ENCODE measurements around the gene ECHS1.

- TF ChIP-seq CEBPB (IDR thresholded peaks at IDR 0.05; ENCODE audit: low read depth) (no peak), POLR2A (IDR thresholded peaks at IDR 0.05; ENCODE audit: borderline replicate concordance, extremely low read depth, insufficient read depth, insufficient read length) (no peak), RAD21 (IDR thresholded peaks at IDR 0.05; ENCODE audit: low read depth) (no peak), EZH2phosphoT487 (IDR thresholded peaks at IDR 0.05; ENCODE audit: borderline replicate concordance) (no peak), JUND (IDR thresholded peaks at IDR 0.05) (no peak), EGR1 (IDR thresholded peaks at IDR 0.05; ENCODE audit: low read depth) (no peak), EZH2 (IDR thresholded peaks at IDR 0.05) (no peak), POLR2AphosphoS5 (IDR thresholded peaks at IDR 0.05; ENCODE audit: low read depth, low read length) (no peak), SIN3A (IDR thresholded peaks at IDR 0.05; ENCODE audit: low read depth) (no peak)
- TF ChIP-seq, protein P1, sequence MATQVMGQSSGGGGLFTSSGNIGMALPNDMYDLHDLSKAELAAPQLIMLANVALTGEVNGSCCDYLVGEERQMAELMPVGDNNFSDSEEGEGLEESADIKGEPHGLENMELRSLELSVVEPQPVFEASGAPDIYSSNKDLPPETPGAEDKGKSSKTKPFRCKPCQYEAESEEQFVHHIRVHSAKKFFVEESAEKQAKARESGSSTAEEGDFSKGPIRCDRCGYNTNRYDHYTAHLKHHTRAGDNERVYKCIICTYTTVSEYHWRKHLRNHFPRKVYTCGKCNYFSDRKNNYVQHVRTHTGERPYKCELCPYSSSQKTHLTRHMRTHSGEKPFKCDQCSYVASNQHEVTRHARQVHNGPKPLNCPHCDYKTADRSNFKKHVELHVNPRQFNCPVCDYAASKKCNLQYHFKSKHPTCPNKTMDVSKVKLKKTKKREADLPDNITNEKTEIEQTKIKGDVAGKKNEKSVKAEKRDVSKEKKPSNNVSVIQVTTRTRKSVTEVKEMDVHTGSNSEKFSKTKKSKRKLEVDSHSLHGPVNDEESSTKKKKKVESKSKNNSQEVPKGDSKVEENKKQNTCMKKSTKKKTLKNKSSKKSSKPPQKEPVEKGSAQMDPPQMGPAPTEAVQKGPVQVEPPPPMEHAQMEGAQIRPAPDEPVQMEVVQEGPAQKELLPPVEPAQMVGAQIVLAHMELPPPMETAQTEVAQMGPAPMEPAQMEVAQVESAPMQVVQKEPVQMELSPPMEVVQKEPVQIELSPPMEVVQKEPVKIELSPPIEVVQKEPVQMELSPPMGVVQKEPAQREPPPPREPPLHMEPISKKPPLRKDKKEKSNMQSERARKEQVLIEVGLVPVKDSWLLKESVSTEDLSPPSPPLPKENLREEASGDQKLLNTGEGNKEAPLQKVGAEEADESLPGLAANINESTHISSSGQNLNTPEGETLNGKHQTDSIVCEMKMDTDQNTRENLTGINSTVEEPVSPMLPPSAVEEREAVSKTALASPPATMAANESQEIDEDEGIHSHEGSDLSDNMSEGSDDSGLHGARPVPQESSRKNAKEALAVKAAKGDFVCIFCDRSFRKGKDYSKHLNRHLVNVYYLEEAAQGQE (IDR thresholded peaks at IDR 0.05; ENCODE audit: low read depth), result no peak
- TF ChIP-seq, protein P2, sequence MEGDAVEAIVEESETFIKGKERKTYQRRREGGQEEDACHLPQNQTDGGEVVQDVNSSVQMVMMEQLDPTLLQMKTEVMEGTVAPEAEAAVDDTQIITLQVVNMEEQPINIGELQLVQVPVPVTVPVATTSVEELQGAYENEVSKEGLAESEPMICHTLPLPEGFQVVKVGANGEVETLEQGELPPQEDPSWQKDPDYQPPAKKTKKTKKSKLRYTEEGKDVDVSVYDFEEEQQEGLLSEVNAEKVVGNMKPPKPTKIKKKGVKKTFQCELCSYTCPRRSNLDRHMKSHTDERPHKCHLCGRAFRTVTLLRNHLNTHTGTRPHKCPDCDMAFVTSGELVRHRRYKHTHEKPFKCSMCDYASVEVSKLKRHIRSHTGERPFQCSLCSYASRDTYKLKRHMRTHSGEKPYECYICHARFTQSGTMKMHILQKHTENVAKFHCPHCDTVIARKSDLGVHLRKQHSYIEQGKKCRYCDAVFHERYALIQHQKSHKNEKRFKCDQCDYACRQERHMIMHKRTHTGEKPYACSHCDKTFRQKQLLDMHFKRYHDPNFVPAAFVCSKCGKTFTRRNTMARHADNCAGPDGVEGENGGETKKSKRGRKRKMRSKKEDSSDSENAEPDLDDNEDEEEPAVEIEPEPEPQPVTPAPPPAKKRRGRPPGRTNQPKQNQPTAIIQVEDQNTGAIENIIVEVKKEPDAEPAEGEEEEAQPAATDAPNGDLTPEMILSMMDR (IDR thresholded peaks at IDR 0.05 in 2 of 3, conservative IDR thresholded peaks at IDR 0.05 in 1 of 3; ENCODE audit: borderline replicate concordance in 1 of 3, insufficient read depth in 1 of 3, low read depth in 2 of 3, low read length in 2 of 3), result no peak
- TF ChIP-seq, protein P3, sequence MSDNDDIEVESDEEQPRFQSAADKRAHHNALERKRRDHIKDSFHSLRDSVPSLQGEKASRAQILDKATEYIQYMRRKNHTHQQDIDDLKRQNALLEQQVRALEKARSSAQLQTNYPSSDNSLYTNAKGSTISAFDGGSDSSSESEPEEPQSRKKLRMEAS (IDR thresholded peaks at IDR 0.05), result no peak
These were observed 35.8 kb downstream of the ECHS1 start for GRCh38 chr10:133337370-133337725.
